ENCODE data around the gene FGF1.

Gene FGF1

GRCh38 chr5:142697356-142698255 lies 11.7 kb upstream of the FGF1 start:
- TF ChIP-seq Cebpa-rat (IDR thresholded peaks at IDR 0.05): no peak
- H3K4me1 ChIP-seq: peaks cover 7% of the 10 kb centered on the region; the same call in 1 of the 2 replicates
- H3K27me3 ChIP-seq: no peaks in the 10 kb centered on the region
- H3K9me3 ChIP-seq: no peaks in the 10 kb centered on the region
- H3K4me3 ChIP-seq: no peak overlapping the region
- no peaks in the 10 kb centered on the region for H3K36me3 ChIP-seq
- no peaks in the 10 kb centered on the region for H4K20me1 ChIP-seq
- H3K9ac ChIP-seq: no peak overlapping the region
- no peak overlapping the region for H3K27ac ChIP-seq
- H3K4me2 ChIP-seq: 0 out of 2 replicates have a peak overlapping the region, but pooled peaks have one; percentile 36

DNA sequence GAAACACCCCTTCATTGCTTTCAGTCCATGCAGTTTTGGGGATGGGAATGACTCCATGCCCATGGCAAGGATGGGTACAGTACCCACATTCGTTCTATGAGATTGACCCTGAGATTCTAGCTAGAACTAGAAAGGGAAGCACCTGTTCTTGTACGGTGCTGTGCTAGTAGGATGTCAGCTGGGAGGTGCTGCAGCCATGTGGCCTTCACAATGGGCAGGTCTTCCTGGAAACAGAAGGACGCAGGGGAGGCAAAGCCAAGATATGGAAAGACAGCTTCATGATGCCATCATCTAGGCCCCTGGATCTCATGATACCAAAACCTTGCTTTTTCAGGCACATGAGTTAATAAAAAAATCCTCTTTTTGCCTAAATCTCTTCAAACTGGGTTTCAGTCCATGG lies 10.5 kb upstream of the FGF1 start:
- no peak for TF ChIP-seq Cebpa-rat (IDR thresholded peaks at IDR 0.05)

GRCh38 chr5:142694092-142694856 lies 8.4 kb upstream of the FGF1 start:
- Histone ChIP-seq H3K36me3 (no peaks in the 10 kb centered on the region), H3K4me2 (no peak overlapping the region), H3K27ac (no peak overlapping the region), H3K4me3 (no peak overlapping the region), H3K4me1 (peaks cover 7% of the 10 kb centered on the region; the same call in 1 of the 2 replicates), H3K27me3 (no peaks in the 10 kb centered on the region), H3K9me3 (no peaks in the 10 kb centered on the region), H3K9ac (no peak overlapping the region), H4K20me1 (no peaks in the 10 kb centered on the region)
- no peak for TF ChIP-seq Cebpa-rat (IDR thresholded peaks at IDR 0.05)

More for the DNA sequence above, 10.5 kb upstream of the FGF1 start:
- Histone ChIP-seq H3K4me1 (peaks cover 7% of the 10 kb centered on the region; the same call in 1 of the 2 replicates), H3K36me3 (no peaks in the 10 kb centered on the region), H3K27ac (no peak overlapping the region), H3K27me3 (no peaks in the 10 kb centered on the region), H3K4me2 (no peak overlapping the region), H3K9ac (no peak overlapping the region), H4K20me1 (no peaks in the 10 kb centered on the region), H3K4me3 (no peak overlapping the region), H3K9me3 (no peaks in the 10 kb centered on the region)

DNA sequence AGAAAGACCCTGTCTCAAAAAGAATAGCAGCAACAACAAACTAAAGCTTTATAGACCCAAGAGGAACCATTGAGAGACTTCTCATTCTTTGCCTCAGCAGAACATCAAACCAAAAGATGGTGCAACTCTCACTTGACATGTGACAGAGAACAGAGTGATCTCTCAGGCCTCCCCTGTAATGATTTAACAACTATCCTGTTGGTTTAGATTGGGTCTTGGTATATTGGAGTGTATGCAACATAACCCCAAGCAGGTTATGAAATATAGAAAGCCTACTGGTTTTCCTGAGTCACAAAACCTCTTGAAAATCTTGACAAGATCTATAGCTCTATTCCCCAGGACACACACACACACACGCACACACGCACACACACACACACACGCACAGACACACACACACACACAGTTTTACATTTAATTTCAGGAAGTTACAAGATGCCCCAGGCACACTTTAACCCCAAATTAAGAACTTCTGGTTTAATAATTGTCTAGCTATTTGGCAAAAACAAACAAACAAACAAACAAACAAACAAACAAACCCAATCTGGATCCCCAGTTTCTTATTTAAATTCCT lies 6.5 kb upstream of the FGF1 start:
- H3K9me3 ChIP-seq: no peaks in the 10 kb centered on the region
- H3K4me2 ChIP-seq: no peak overlapping the region
- no peak overlapping the region for H3K9ac ChIP-seq
- H3K27ac ChIP-seq: no peak overlapping the region
- H3K4me3 ChIP-seq: no peak overlapping the region
- H4K20me1 ChIP-seq: no peaks in the 10 kb centered on the region
- no peaks in the 10 kb centered on the region for H3K27me3 ChIP-seq
- TF ChIP-seq Cebpa-rat (IDR thresholded peaks at IDR 0.05): no peak
- no peaks in the 10 kb centered on the region for H3K36me3 ChIP-seq
- peaks cover 3% of the 10 kb centered on the region; the same call in 1 of the 2 replicates for H3K4me1 ChIP-seq

DNA sequence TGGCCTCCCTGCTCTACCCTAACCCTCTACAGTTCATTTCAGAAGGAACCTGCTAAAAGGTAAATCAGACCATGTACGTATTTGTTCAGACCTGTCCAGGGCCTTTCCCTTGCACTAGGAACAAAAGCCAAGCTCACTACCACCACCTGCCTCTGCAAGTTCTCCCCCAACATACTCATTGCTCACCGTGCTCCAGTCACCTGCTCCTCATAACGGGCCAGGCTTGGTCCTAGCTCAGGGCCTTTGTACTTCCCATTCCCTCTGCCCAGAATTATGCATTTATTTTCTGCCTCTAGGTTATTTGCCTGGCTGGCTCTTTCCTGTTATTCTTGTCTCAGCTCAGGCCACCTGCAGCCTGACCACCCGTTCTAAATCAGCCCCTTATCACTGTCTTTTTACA lies 4.8 kb upstream of the FGF1 start:
- Histone ChIP-seq H3K4me1 (peaks cover 6% of the 10 kb centered on the region), H3K27ac (no peak overlapping the region), H3K4me2 (no peak overlapping the region), H3K4me3 (no peak overlapping the region), H3K27me3 (no peaks in the 10 kb centered on the region), H3K9me3 (no peaks in the 10 kb centered on the region), H4K20me1 (no peaks in the 10 kb centered on the region), H3K9ac (no peak overlapping the region), H3K36me3 (no peaks in the 10 kb centered on the region)
- TF ChIP-seq Cebpa-rat (IDR thresholded peaks at IDR 0.05): no peak

DNA sequence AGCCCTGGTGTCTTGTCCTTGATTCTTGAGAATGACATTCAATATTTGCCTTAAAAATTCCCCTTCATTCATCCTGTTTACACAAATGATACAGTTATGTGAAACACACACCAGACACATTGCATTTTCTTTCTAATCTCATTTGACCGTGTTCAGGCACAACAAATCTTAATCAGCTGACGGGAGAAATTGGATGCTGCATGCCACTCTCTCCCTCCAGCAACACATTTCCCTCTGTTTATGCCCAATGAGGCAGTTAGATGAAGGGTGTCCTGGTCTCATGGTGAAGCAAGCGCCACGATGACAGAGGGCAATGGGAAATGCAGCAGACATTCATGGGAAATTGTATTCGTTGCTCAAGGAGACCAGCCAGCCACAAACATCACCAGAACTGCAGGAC lies 3.2 kb upstream of the FGF1 start:
- Histone ChIP-seq H3K36me3 (no peaks in the 10 kb centered on the region), H3K4me2 (no peak overlapping the region), H3K9ac (no peak overlapping the region), H4K20me1 (no peaks in the 10 kb centered on the region), H3K9me3 (no peaks in the 10 kb centered on the region), H3K4me1 (peaks cover 10% of the 10 kb centered on the region), H3K27me3 (no peaks in the 10 kb centered on the region), H3K27ac (no peak overlapping the region), H3K4me3 (no peak overlapping the region)
- no peak for TF ChIP-seq Cebpa-rat (IDR thresholded peaks at IDR 0.05)

GRCh38 chr5:142688281-142688989 lies 2.5 kb upstream of the FGF1 start:
- no peaks in the 10 kb centered on the region for H3K27me3 ChIP-seq
- no peaks in the 10 kb centered on the region for H3K9me3 ChIP-seq
- H3K4me3 ChIP-seq: no peak overlapping the region
- H3K27ac ChIP-seq: no peak overlapping the region
- no peaks in the 10 kb centered on the region for H3K36me3 ChIP-seq
- peaks cover 10% of the 10 kb centered on the region for H3K4me1 ChIP-seq
- no peak for TF ChIP-seq Cebpa-rat (IDR thresholded peaks at IDR 0.05)
- no peak overlapping the region for H3K9ac ChIP-seq
- H3K4me2 ChIP-seq: no peak overlapping the region
- no peaks in the 10 kb centered on the region for H4K20me1 ChIP-seq

DNA sequence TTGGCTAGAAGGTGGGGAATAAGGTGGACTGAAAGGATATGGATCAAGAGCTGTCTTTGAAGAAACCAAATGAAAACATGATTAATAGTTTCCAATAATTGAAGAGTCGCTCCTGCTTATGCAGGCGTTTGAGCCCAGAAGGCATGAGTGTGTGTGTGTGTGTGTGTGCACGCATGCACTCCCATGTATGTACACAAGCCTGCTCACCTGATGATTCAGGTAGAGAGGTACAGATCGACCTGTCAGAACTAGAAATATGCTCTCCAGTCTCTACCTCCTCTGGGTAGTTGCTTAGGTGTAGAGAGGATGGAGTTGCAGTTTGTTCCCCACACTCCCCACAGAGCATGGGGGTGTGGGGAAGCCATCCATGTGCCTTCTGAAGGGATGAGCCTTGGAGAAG lies 1.1 kb upstream of the FGF1 start:
- peaks cover 10% of the 10 kb centered on the region for H3K4me1 ChIP-seq

GRCh38 chr5:142686210-142686734 lies 382 bp upstream of the FGF1 start:
- Histone ChIP-seq H3K27ac (no peak overlapping the region), H3K9me3 (no peaks in the 10 kb centered on the region), H3K4me2 (peak overlapping the region; percentile 29; the same call in 1 of the 2 replicates), H3K4me3 (no peak overlapping the region), H3K36me3 (no peaks in the 10 kb centered on the region), H3K9ac (no peak overlapping the region; the same call in 1 of the 2 replicates), H4K20me1 (no peaks in the 10 kb centered on the region), H3K27me3 (no peaks in the 10 kb centered on the region), H3K4me1 (peaks cover 10% of the 10 kb centered on the region)
- no peak for TF ChIP-seq Cebpa-rat (IDR thresholded peaks at IDR 0.05)

More for the DNA sequence above, 1.1 kb upstream of the FGF1 start:
- no peaks in the 10 kb centered on the region for H3K36me3 ChIP-seq
- H3K27ac ChIP-seq: no peak overlapping the region
- TF ChIP-seq Cebpa-rat (IDR thresholded peaks at IDR 0.05): no peak
- H3K27me3 ChIP-seq: no peaks in the 10 kb centered on the region
- H3K9me3 ChIP-seq: no peaks in the 10 kb centered on the region
- H3K9ac ChIP-seq: no peak overlapping the region
- no peaks in the 10 kb centered on the region for H4K20me1 ChIP-seq
- H3K4me3 ChIP-seq: no peak overlapping the region
- no peak overlapping the region for H3K4me2 ChIP-seq
